HL-60/S4 treated with phorbol 12-myristate 13-acetate at 8.2 ng/mL for 4 days and 3 days (cell line): Measurements from ENCODE around the gene VMAC.

ENCODE experiments used
- in situ Hi-C: fragments of 300-500 bp; cut with MboI; formaldehyde crosslinking; loops from 2 replicates; pipeline ENCODE4 v1.15.0; 2022; ENCODE audit warnings: low sequenced_read_pairs

Gene VMAC

GRCh38 chr19:5903624-5904351 lies 884 bp upstream of the VMAC start, which contains the start of gene NDUFA11:
TSS of gene NDUFA11 (minus strand) at chr19:5903790. CDS start at chr19:5903708, 82 bp downstream.
- in situ Hi-C loops, result no loop called here

DNA sequence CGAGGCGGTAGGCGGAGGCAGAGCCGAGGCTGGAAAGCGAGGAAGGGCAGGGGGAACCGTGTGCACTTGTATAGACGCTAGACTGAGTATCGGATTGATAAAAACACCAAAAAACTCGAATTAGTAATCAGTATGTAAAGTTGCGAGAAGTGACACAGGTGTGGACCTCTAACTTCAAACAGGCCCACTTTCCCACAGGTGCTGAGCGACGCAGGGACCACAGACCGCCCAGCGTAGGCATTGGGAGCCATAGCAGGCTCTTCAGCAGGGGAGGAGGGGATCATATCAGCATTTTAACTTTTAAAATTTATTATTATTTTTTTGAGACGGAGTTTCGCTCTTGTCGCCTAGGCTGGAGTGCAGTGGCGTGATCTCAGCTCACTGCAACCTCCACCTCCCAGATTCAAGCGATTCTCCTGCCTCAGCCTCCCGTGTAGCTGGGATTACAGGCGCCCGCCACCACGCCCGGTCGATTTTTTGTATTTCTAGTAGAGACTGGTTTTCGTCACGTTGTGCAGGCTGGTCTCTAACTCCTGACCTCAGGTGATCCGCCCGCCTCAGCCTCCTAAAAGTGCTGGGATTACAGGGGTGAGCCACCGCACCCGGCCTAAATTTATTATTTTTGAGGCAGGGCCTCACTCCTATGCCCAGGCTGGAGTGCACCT lies 574 bp downstream of the VMAC start:
- in situ Hi-C loops, result no loop called here

GRCh38 chr19:5907241-5907640 lies 2.6 kb downstream of the VMAC start:
- in situ Hi-C loops, result no loop called here

DNA sequence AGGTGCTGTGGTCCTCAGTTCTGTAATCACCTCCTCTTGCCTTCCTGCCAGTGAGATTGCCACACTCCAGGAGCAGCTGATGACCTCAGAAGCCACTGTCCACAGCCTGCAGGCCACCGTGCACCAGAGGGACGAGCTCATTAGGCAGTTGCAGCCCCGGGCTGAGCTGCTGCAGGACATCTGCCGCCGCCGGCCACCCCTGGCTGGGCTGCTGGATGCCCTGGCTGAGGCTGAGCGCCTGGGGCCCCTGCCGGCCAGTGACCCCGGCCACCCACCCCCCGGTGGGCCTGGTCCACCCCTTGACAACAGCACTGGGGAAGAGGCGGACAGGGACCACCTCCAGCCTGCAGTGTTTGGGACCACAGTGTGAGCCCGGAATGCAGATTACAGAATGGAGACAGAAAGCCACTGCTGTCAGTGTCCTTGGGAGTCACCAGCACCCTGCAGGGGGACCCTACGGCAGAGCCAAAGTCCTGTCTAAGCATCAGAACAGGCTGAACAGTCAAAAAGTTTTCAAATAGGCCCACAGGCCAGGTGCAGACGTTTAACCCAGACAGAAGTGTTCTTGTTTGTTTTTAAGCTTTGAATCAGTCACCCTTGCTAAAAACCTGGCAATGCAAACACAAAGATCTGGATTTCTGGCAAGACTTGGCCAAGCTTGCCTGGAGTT lies 4.2 kb downstream of the VMAC start:
- in situ Hi-C loops, result no loop called here

GRCh38 chr19:5910638-5910907 lies 5.9 kb downstream of the VMAC start:
- in situ Hi-C loops, result no loop called here

DNA sequence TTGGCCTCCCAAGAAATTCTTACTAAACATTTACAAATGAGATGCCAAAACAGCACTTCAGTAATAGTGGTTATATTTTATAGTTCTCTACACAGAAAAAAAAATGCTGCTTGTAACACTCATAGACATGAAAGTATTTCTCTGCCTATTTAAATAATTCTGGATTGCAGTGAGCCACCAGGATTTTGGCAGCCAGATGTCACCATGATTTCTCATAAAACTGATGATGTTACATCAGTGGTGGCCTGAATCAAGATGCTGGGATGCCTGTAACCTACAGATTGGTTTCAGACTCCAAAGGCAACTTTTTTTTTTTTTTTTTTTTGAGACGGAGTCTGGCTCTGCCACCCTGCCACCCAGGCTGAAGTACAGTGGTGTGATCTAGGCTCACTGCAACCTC lies 6.7 kb downstream of the VMAC start:
- in situ Hi-C loops, result no loop called here

- in situ Hi-C loops, result no loop called here
Observed at GRCh38 chr19:5913739-5914357, 9.2 kb downstream of the VMAC start, which contains the start of gene CAPS. TSS of gene CAPS (plus strand) at chr19:5914254. CDS start at chr19:5914407, 153 bp downstream.

GRCh38 chr19:5914358-5914774 lies 9.7 kb downstream of the VMAC start:
- in situ Hi-C loops, result no loop called here

DNA sequence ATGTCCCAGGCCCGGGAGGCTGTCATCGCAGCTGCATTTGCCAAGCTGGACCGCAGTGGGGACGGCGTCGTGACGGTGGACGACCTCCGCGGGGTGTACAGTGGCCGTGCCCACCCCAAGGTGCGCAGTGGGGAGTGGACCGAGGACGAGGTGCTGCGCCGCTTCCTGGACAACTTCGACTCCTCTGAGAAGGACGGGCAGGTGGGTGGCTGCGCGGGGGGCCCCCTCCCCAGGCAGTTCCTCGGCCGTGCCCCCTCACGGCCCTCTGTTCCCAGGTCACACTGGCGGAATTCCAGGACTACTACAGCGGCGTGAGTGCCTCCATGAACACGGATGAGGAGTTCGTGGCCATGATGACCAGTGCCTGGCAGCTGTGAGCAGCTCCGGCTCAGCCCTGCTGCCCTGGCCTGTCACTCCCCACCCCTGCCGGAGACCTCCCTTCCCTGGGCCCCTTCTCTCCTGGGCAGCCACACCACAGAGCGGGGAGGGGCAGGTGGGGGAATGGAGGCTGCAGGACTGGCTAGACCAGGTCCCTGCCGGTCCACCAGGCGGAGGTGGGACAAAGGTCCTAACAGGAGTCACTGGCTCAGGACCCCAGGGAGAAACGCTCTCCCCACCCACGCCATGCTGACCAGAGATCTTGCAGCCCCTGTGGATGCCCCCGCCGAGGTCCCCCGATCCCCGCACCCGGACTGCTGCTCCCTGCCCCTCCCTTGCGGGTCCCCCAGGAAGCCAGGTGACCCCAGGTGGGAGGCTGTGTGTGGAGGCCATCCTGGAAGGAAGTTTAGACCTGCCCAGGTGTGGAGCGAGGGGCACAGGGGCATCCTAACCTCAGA lies 10.5 kb downstream of the VMAC start:
- in situ Hi-C loops, result no loop called here

DNA sequence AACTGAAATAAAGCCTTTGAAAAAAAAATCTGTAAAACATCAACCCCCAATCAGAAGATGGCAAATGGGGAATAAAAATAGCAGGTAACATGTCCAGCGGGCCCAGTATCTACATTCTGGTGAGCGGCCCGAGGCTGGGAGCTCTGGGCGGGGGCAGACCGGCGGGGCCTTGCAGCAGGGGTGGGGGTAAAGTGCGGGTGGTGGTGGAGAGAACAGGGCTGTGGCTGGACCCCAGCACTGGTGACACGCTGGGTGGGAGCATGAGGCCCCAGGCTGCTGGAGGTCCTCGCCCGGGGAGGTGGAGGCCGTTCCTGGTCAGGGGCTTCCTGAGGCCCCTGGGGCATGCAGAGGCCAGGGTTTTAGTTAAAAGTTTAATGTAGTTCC lies 11.1 kb downstream of the VMAC start:
- in situ Hi-C loops, result no loop called here

DNA sequence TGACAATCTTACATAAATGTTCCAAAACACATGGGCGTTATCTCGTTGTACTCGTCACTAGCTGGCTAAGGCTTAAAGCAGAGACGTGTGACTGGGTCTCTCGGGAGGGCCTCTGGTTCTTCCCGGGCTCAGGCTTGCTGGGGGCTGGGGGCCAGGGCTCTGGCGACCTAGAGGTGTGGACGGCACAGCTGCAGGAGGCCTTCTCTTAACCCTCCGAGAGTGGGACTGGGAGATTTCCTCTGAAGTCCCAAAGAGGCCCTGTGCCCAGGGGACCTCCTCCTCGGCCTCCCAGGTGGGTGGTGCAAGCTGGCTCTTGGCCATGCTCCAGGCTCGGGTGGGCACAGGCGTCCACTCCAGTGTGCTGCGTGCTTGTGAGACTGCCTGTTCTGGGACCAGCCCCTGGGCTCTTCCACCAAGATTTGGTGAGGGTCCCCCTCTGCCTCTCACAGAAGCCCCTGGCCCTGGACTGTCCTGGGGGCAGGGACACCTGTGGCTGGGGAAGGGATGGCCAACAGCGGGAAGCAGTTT lies 11.6 kb downstream of the VMAC start:
- in situ Hi-C loops, result no loop called here

DNA sequence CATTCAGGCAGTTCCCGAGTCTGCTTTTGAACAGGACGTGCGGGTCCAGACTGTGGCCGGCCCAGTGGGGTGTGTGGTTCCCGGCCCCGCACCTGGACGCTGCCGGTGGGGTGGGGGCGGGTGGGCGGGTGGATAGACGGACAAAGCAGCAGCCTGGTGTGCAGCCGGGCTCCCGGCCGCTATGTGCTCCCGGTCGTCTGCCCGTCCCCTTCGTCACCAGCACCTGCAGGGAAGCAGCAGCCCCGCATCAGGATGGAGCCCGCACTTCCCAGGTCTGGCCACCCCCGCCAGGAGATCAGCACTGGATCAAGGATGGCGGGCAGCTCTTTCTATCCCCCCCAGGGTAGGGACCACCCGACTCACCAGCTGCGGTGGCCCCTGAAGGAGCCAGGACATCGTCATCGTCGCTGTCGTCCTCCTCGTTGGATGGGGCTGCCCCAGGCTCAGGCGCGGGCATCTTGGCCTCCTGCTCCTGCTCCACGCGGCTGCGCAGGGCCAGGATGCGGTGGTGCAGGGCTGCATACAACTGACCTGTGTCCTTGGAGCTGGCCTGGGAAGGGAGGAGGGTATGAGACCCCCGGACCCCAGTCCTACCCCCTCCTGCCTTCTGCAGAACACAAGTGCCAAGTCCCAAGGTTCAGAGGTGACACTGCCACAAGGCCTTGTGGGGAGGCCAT lies 12.9 kb downstream of the VMAC start:
- in situ Hi-C loops, result no loop called here

GRCh38 chr19:5918463-5919079 lies 13.9 kb downstream of the VMAC start:
- in situ Hi-C loops, result no loop called here

- in situ Hi-C loops, result no loop called here
Observed at GRCh38 chr19:5921516-5922160, 17.0 kb downstream of the VMAC start.

- in situ Hi-C loops, result no loop called here
Observed at GRCh38 chr19:5922161-5922545, 17.5 kb downstream of the VMAC start.

- in situ Hi-C loops, result no loop called here
Observed at GRCh38 chr19:5923356-5923755, 18.7 kb downstream of the VMAC start.

DNA sequence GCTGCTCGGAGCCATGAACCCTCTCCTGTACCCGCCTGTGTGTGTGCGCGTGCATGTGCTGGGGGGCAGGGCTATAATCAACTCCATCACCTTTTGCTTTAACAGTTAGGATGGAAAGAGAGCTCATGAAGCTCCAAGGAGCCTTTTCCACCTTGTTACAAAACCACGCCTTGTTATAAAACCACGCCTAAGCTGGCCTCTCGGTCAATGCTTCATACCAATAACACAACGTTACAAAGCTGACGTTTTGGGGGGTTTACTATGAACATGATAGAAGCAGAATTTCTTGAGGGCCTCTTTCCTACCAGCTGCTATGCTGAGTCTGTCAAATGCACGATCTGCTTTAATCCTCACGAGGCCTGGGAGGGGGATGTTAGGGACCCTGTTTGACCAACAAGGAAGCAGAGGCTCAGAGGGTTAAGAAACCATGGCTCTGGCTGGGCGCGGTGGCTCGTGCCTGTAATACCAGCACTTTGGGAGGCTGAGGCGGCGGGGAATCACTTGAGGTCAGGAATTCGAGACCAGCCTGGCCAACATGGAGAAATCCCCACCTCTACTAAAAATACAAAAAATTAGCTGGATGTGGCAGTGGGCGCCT lies 21.3 kb downstream of the VMAC start:
- in situ Hi-C loops, result no loop called here

- in situ Hi-C loops, result no loop called here
Observed at GRCh38 chr19:5926641-5927440, 22.2 kb downstream of the VMAC start.
